Measurements from ENCODE around the gene AGXT.

Gene AGXT

GRCh38 chr2:240909216-240909974 lies 40.8 kb downstream of the AGXT start:
- Histone ChIP-seq H3K36me3 (ENCODE audit: control insufficient read depth, insufficient read depth, low read length) (no peaks in the 10 kb centered on the region), H3K4me3 (ENCODE audit: insufficient read depth, low read depth, low read length) (no peak overlapping the region), H3K27ac (ENCODE audit: insufficient read depth, low read depth, low read length, poor library complexity, severe bottlenecking) (no peak overlapping the region), H3K4me1 (ENCODE audit: control insufficient read depth, insufficient read depth, low read length) (no peaks in the 10 kb centered on the region), H3K9me3 (ENCODE audit: control insufficient read depth, low read length) (no peaks in the 10 kb centered on the region), H3K27me3 (ENCODE audit: control insufficient read depth, insufficient read depth, low read length, poor library complexity, severe bottlenecking) (no peaks in the 10 kb centered on the region)
- WGBS, 2 experiments, result 90 to 91% methylated on average over 17 of the region's 17 CpGs

- H3K9me3 ChIP-seq (ENCODE audit: control insufficient read depth, low read length), result no peaks in the 10 kb centered on the region
- WGBS, 2 experiments, result 88 to 89% methylated on average over 20 of the region's 20 CpGs
- no peaks in the 10 kb centered on the region for H3K36me3 ChIP-seq (ENCODE audit: control insufficient read depth, insufficient read depth, low read length)
- no peak overlapping the region for H3K4me3 ChIP-seq (ENCODE audit: insufficient read depth, low read depth, low read length)
- H3K27me3 ChIP-seq (ENCODE audit: control insufficient read depth, insufficient read depth, low read length, poor library complexity, severe bottlenecking), result peaks cover 16% of the 10 kb centered on the region
- H3K4me1 ChIP-seq (ENCODE audit: control insufficient read depth, insufficient read depth, low read length), result peaks cover 3% of the 10 kb centered on the region
- H3K27ac ChIP-seq (ENCODE audit: insufficient read depth, low read depth, low read length, poor library complexity, severe bottlenecking), result no peak overlapping the region
These were observed 43.1 kb downstream of the AGXT start for GRCh38 chr2:240911641-240912265.

GRCh38 chr2:240912878-240913809 lies 44.5 kb downstream of the AGXT start:
- Histone ChIP-seq H3K27ac (ENCODE audit: insufficient read depth, low read depth, low read length, poor library complexity, severe bottlenecking) (no peak overlapping the region), H3K9me3 (ENCODE audit: control insufficient read depth, low read length) (no peaks in the 10 kb centered on the region), H3K4me3 (ENCODE audit: insufficient read depth, low read depth, low read length) (no peak overlapping the region), H3K36me3 (ENCODE audit: control insufficient read depth, insufficient read depth, low read length) (no peaks in the 10 kb centered on the region), H3K27me3 (ENCODE audit: control insufficient read depth, insufficient read depth, low read length, poor library complexity, severe bottlenecking) (peaks cover 24% of the 10 kb centered on the region), H3K4me1 (ENCODE audit: control insufficient read depth, insufficient read depth, low read length) (peaks cover 8% of the 10 kb centered on the region)
- 91% methylated on average over 21 of the region's 21 CpGs for WGBS, 2 experiments

- Histone ChIP-seq H3K4me3 (ENCODE audit: insufficient read depth, low read depth, low read length) (no peak overlapping the region), H3K36me3 (ENCODE audit: control insufficient read depth, insufficient read depth, low read length) (no peaks in the 10 kb centered on the region), H3K27me3 (ENCODE audit: control insufficient read depth, insufficient read depth, low read length, poor library complexity, severe bottlenecking) (peaks cover 24% of the 10 kb centered on the region), H3K9me3 (ENCODE audit: control insufficient read depth, low read length) (no peaks in the 10 kb centered on the region), H3K27ac (ENCODE audit: insufficient read depth, low read depth, low read length, poor library complexity, severe bottlenecking) (no peak overlapping the region), H3K4me1 (ENCODE audit: control insufficient read depth, insufficient read depth, low read length) (peaks cover 8% of the 10 kb centered on the region)
- 55 to 57% methylated on average over 36 of the region's 36 CpGs for WGBS, 2 experiments
These were observed 45.4 kb downstream of the AGXT start for GRCh38 chr2:240913810-240914644.

GRCh38 chr2:240914645-240915525 lies 46.3 kb downstream of the AGXT start:
- H3K4me3 ChIP-seq (ENCODE audit: insufficient read depth, low read depth, low read length), result no peak overlapping the region
- H3K4me1 ChIP-seq (ENCODE audit: control insufficient read depth, insufficient read depth, low read length), result peaks cover 8% of the 10 kb centered on the region
- H3K27me3 ChIP-seq (ENCODE audit: control insufficient read depth, insufficient read depth, low read length, poor library complexity, severe bottlenecking), result peaks cover 24% of the 10 kb centered on the region
- WGBS, 2 experiments, result 68 to 69% methylated on average over 25 of the region's 25 CpGs
- H3K9me3 ChIP-seq (ENCODE audit: control insufficient read depth, low read length), result no peaks in the 10 kb centered on the region
- no peaks in the 10 kb centered on the region for H3K36me3 ChIP-seq (ENCODE audit: control insufficient read depth, insufficient read depth, low read length)
- H3K27ac ChIP-seq (ENCODE audit: insufficient read depth, low read depth, low read length, poor library complexity, severe bottlenecking), result no peak overlapping the region

- peaks cover 24% of the 10 kb centered on the region for H3K27me3 ChIP-seq (ENCODE audit: control insufficient read depth, insufficient read depth, low read length, poor library complexity, severe bottlenecking)
- H3K36me3 ChIP-seq (ENCODE audit: control insufficient read depth, insufficient read depth, low read length), result no peaks in the 10 kb centered on the region
- peak overlapping the region; percentile 6 for H3K4me3 ChIP-seq (ENCODE audit: insufficient read depth, low read depth, low read length)
- no peaks in the 10 kb centered on the region for H3K9me3 ChIP-seq (ENCODE audit: control insufficient read depth, low read length)
- H3K4me1 ChIP-seq (ENCODE audit: control insufficient read depth, insufficient read depth, low read length), result peaks cover 8% of the 10 kb centered on the region
- no peak overlapping the region for H3K27ac ChIP-seq (ENCODE audit: insufficient read depth, low read depth, low read length, poor library complexity, severe bottlenecking)
- 21 to 22% methylated on average over 34 of the region's 34 CpGs for whole genome bisulfite sequencing, 2 experiments
These were observed 47.1 kb downstream of the AGXT start for GRCh38 chr2:240915526-240916341.

- peaks cover 24% of the 10 kb centered on the region for H3K27me3 ChIP-seq (ENCODE audit: control insufficient read depth, insufficient read depth, low read length, poor library complexity, severe bottlenecking)
- H3K36me3 ChIP-seq (ENCODE audit: control insufficient read depth, insufficient read depth, low read length), result no peaks in the 10 kb centered on the region
- H3K9me3 ChIP-seq (ENCODE audit: control insufficient read depth, low read length), result no peaks in the 10 kb centered on the region
- 3 to 4% methylated on average over 24 of the region's 24 CpGs for WGBS, 2 experiments
- H3K4me3 ChIP-seq (ENCODE audit: insufficient read depth, low read depth, low read length), result no peak overlapping the region
- H3K4me1 ChIP-seq (ENCODE audit: control insufficient read depth, insufficient read depth, low read length), result peaks cover 8% of the 10 kb centered on the region
- H3K27ac ChIP-seq (ENCODE audit: insufficient read depth, low read depth, low read length, poor library complexity, severe bottlenecking), result no peak overlapping the region
These were observed 48.0 kb downstream of the AGXT start for GRCh38 chr2:240916571-240917008.

GRCh38 chr2:240917009-240917683 lies 48.5 kb downstream of the AGXT start:
- peaks cover 8% of the 10 kb centered on the region for H3K4me1 ChIP-seq (ENCODE audit: control insufficient read depth, insufficient read depth, low read length)

More at GRCh38 chr2:240917009-240917683, 48.5 kb downstream of the AGXT start:
- Histone ChIP-seq H3K4me3 (ENCODE audit: insufficient read depth, low read depth, low read length) (no peak overlapping the region), H3K27me3 (ENCODE audit: control insufficient read depth, insufficient read depth, low read length, poor library complexity, severe bottlenecking) (peaks cover 24% of the 10 kb centered on the region), H3K9me3 (ENCODE audit: control insufficient read depth, low read length) (no peaks in the 10 kb centered on the region), H3K27ac (ENCODE audit: insufficient read depth, low read depth, low read length, poor library complexity, severe bottlenecking) (no peak overlapping the region), H3K36me3 (ENCODE audit: control insufficient read depth, insufficient read depth, low read length) (no peaks in the 10 kb centered on the region)
- 78 to 83% methylated on average over 20 of the region's 20 CpGs for WGBS, 2 experiments

All from ectodermal cell (in vitro differentiated cells).